Measurements from ENCODE around the gene FAM98A.

DNA sequence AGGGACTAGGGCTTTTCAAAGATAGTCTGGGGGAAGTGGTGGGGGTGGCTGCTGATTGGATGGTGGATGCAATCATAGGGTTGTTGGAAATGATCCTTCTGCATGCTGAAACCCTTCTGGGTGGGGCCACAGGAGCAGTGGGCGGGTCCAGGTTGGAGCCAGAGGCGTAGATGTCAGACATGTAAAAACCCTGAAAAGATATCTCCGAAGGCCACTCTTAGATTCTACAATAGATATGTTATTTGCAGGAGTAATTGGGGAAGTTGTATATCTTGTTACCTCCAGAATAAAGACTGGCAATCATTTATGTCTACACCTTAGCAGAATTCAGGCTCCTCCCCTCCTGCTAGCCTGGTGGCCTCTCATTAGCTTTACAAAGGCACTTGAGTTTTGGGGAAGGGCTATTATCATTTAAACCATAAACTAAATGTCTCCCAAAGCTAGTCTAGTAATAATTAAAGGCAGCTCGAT is 8.2 kb upstream of the FAM98A start:
- TF ChIP-seq POLR2A (IDR thresholded peaks at IDR 0.05) = no peak
- TF ChIP-seq, protein P1, sequence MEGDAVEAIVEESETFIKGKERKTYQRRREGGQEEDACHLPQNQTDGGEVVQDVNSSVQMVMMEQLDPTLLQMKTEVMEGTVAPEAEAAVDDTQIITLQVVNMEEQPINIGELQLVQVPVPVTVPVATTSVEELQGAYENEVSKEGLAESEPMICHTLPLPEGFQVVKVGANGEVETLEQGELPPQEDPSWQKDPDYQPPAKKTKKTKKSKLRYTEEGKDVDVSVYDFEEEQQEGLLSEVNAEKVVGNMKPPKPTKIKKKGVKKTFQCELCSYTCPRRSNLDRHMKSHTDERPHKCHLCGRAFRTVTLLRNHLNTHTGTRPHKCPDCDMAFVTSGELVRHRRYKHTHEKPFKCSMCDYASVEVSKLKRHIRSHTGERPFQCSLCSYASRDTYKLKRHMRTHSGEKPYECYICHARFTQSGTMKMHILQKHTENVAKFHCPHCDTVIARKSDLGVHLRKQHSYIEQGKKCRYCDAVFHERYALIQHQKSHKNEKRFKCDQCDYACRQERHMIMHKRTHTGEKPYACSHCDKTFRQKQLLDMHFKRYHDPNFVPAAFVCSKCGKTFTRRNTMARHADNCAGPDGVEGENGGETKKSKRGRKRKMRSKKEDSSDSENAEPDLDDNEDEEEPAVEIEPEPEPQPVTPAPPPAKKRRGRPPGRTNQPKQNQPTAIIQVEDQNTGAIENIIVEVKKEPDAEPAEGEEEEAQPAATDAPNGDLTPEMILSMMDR (IDR thresholded peaks at IDR 0.05 in 8 of 11, conservative IDR thresholded peaks at IDR 0.05 in 3 of 11) = no peak
